ENCODE measurements around the gene EGLN2.
A peak's percentile ranks its signal among the peaks of the same experiment; 100 is the strongest.
"Not testable (repeated sequence)": the region's sequence is repeated elsewhere in the genome, so short reads cannot be mapped to it uniquely, and the experiment has no call there.

EGLN2 gene

GRCh38 chr19:40798683-40799557 lies at the start of gene EGLN2:
TSS of gene EGLN2 (plus strand) at chr19:40799191. CDS start at chr19:40800573, 1,382 bp downstream.
- DNase-seq: peak; percentile 99

DNA sequence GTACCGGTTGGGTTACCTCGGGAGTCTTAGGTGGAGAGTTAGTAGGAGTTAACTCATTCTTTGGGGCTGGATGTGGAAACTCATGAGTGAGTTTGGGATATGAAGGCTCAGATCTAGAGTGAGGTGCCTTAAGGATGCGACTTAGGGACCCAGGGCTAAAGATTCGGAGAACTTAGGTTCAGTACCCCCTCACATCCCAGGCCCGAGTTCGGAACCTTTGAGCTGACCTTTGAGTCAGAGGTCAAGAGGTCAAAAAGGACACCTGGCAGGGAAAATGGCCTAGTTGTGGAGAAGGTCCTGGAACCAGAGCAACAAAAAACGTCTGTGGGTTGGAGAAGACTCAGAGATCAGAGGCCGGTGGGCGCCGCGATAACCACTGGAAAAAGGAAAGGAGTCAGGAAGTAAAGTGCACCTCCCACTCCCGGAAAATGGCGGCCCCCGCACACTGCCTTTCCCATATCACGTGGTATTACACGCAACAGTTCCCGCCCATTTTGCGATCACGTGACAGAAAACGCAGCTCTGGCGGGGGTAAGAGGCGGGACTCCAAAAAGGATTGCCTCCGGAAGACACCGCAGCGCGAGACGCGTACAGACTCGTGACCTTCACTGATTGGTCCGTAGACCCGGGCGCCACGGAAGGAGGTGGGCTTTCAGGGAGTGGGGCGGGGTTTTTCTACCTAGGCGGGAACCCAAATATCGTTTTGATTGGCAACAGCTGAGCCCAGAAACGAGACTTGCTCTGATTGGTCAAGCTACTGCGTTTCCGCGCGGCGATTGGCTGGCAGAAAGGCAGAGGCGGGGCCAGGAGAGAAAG lies 48.7 kb upstream of the EGLN2 start, which contains the start of gene ACTMAP:
Gene ACTMAP, minus strand, starts transcription at position 420 of the 816 bp plus-strand sequence. CDS start 674 bp downstream, outside the sequence.
- peak; percentile 100 for DNase-seq

GRCh38 chr19:40750874-40751537 lies 48.0 kb upstream of the EGLN2 start, which contains the start of gene SNRPA:
TSS of gene SNRPA (plus strand) at chr19:40751203. CDS start at chr19:40751409, 206 bp downstream.
- peak; percentile 97 for DNase-seq

DNA sequence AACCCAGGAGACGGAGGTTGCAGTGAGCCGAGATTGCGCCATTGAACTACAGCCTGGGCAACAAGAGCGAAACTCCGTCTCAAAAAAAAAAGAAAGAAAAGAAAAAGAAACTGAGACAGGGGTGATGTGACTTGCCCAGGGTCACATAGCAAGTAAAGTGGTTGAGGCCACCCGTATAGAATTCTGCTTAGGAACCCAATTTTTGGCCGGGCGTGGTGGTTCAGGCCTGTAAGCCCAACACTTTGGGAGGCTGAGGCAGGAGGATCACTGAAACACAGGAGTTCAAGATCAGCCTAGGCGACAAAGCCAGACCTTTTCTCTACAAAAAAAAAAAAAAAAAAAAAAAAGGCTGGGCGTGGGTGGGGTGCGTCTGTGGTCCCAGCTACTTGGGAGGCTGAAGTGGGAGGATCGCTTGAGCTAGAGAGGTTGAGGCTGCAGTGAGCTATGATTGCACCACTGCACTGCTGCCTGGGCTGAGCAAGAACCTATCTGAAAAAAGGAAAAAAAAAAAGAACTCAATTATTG lies 46.7 kb upstream of the EGLN2 start:
- DNase-seq: no peak

GRCh38 chr19:40754611-40755247 lies 44.3 kb upstream of the EGLN2 start:
- no peak for DNase-seq

DNA sequence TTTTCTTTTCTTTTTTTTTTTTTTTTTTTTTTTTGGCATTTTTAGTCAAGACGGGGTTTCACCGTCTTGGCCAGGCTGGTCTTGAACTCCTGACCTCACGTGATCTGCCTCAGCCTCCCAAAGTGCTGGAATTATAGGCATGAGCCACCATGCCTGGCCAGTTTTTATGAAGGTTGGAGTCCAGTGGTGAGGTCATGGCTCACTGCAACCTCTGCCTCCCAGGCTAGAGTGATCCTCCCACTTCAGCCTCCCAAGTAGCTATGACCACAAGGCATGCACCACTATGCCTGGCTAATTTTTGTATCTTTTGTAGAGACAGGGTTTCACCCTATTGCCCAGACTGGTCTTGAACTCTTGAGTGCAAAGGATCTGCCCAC lies 43.8 kb upstream of the EGLN2 start:
- no peak for DNase-seq

GRCh38 chr19:40755791-40756190 lies 43.2 kb upstream of the EGLN2 start:
- no peak for DNase-seq

DNA sequence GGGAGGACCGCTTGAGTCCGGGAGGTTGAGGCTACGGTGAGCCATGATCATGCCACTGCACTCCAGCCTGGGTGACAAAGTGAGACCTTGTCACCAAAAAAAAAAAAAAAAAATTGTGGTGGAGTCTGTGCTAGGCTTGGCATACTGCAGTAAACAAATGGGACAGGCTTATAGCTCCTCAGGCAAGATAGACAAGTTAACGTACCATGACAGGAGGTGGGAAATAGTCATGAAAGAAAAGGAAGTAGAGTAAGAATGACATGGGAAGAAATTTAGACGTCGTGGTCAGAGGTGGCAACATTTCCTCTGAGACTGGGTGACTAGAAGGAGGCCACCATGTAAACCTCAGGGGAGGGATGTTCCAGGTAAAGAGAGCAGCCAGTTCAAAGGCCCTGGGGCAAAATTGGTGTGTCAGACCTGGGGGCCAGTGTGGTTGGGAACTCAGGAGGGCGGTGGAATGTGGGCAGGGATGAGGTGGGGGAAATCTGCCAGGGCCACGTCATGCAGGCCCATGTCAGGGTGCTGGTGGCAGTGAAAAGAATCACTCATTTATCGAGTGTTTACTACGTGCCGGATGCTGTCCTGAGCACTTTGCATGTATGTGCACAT lies 42.4 kb upstream of the EGLN2 start:
- no peak for DNase-seq

GRCh38 chr19:40758491-40758890 lies 40.5 kb upstream of the EGLN2 start:
- DNase-seq: no peak

DNA sequence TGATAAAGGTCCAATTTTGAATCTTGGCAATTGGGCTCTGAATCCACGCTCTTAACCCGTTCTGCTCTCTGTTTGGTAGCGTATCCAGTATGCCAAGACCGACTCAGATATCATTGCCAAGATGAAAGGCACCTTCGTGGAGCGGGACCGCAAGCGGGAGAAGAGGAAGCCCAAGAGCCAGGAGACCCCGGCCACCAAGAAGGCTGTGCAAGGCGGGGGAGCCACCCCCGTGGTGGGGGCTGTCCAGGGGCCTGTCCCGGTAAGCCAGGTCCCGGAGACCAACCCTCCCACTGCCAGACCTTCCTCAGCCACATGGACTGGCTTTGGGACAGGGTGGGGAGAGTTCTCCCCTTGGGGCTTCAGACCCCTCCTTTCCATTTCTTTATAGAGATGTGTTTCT lies 39.6 kb upstream of the EGLN2 start:
- no peak for DNase-seq

DNA sequence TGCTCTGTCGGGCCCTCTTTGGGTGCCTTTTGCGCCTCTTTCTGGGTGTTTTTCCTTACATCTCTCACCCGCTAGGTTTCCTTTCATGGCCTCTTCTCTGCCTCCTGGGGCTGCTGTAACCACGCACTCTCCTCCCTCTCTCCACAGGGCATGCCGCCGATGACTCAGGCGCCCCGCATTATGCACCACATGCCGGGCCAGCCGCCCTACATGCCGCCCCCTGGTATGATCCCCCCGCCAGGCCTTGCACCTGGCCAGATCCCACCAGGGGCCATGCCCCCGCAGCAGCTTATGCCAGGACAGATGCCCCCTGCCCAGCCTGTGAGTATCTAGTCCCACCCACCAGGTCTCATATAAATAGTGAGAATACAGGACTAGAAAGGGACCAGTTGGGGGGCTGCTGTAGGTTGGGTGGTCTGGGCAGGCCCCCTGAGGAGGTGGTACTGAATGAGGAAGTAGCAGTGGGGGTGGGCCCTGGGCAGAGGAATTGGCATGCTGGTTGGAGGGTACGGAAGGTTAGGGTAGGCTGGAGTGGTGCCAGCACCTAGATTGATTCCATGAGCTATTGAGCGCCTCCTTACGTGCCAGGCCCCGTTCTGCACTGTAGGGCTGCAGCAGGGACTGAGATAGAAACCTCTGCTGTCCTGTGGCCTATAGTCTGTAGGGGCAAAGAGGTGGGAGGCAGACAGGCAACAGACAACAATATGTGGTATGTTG lies 36.1 kb upstream of the EGLN2 start:
- no peak for DNase-seq

DNA sequence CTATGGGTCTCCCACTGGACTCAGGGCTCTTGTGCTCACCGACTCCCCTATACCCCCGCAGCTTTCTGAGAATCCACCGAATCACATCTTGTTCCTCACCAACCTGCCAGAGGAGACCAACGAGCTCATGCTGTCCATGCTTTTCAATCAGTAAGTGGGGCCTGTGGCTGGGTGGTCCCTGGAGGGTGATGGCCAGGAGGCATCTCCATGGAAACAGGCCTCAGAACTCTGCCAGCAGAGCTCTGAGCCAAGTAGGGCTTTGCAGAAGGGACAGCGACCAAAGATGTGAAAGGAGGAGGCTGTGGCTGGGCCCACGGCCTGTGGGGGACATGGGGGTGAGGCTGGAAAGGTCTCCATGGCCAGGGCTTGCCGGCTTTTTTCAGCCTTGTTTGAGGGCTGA lies 35.5 kb upstream of the EGLN2 start:
- no peak for DNase-seq

DNA sequence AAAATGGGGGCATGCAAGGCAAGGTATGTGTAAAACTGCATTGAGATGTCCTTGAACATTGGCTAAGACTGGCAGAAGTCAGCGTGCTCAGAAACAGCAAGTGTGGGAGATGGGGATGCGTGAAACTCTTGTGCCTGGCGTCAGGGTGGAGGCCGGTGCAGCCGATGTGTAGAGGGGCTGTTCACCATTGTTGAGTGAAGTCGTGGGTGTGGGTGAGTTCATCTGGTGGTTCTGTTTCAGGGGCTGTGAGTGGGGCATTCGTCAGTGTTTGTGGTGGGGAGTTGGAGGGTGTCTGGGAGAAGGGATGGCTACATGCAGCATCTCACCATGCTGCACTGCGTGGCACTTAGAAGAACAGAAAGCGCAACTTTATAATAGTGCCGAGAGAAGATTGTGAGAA lies 35.0 kb upstream of the EGLN2 start:
- no peak for DNase-seq

DNA sequence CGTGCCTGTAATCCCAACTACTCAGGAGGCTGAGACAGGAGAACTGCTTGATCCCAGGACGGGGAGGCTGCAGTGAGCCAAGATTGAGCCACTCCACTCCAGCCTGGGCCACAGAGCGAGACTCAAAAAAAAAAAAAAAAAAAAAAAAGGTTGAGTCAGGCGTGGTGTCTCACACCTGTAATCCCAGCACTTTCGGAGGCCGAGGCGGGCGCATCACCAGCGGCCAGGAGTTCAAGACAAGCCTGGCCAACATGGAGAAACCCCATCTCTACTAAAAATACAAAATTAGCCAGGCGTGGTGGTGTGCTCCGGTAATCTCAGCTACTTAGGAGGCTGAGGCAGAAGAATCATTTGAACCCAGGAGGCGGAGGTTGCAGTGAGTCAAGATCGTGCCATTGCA lies 32.6 kb upstream of the EGLN2 start:
- DNase-seq: not testable (repeated sequence)

DNA sequence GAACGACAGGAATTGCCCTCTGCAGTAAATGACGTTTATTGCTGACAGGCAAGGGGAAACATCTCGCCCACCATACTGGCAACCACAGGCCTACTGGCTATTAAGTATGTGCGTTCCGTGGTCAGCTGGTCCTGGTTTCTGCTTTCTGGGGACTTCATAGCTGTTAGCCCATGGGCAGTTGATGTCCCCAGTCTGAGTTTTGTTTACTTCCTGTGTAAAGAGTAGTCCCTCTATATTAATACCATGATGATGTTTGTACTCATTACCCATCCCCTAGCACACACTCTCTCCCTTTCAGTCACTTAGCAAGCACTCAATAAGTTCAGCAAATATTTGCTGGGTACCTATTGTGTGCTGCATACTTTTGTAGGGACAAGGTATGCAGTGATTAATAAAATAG lies 30.1 kb upstream of the EGLN2 start:
- no peak for DNase-seq

DNA sequence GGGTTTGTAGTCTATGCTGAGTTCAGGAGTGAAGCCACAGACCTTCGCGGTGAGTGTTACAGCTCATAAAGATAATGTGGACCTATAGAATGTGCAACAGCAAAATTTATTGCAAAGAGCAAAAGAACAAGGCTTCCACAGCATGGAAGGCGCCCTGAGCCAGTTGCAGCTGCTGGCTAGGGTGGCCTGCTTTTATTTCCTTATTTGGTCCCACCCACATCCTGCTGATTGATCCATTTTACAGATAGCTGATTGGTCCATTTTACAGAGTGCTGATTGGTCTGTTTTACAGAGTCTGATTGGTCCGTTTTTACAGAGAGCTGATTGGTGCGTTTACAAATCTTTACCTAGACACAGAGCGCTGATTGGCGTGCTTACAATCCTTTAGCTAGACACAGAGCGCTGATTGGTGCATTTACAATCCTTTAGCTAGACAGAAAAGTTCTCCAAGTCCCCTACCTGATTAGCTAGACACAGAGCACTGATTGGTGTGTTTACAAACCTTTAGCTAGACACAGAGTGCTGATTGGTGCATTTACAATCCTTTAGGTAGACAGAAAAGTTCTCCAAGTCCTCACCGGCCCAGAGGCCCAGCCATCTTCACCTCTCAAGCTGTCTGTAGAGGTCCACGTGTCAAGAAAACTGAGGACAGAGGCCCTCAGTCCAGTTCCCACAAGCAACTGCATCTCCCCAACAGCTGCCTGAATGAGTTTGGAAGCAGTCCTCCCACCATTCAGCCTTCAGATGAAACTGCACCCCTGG lies 27.7 kb upstream of the EGLN2 start:
- peak; percentile 29 for DNase-seq

- DNase-seq: no peak
These were observed 23.9 kb upstream of the EGLN2 start, which contains the start of gene MIA for GRCh38 chr19:40774916-40775631. TSS of gene MIA (plus strand) at chr19:40775521. CDS start at chr19:40775543, 22 bp downstream.

GRCh38 chr19:40775632-40776022 lies 23.4 kb upstream of the EGLN2 start:
- no peak for DNase-seq

- DNase-seq: no peak
These were observed 22.6 kb upstream of the EGLN2 start for GRCh38 chr19:40776364-40776763.
